ENCODE results near the gene DYNLL2. TPM values are rescaled to one million over a fixed set of nuclear protein-coding genes. Genes with fewer than 3 reads are reported as not detected.
"Not testable (repeated sequence)": the region's sequence is repeated elsewhere in the genome, so short reads cannot be mapped to it uniquely, and the experiment has no call there.

The DYNLL2 gene
- 12.3 and 14.4 TPM in 2 replicates for total RNA-seq

GRCh38 chr17:58082870-58083490 lies at the start of gene DYNLL2:
Gene DYNLL2 (plus strand): TSS chr17:58083419. CDS start chr17:58087091, 3,672 bp downstream.
- H3K4me3 ChIP-seq (ENCODE audit: low read depth, low read length) = peak within 1 kb of the TSS; percentile 92
- DNase-seq (ENCODE audit: low read depth) = no peak
- no peak for TF ChIP-seq CTCF (conservative IDR thresholded peaks at IDR 0.05; ENCODE audit: low read depth, low read length)

GRCh38 chr17:58039975-58040374 lies 43.2 kb upstream of the DYNLL2 start:
- H3K4me3 ChIP-seq (ENCODE audit: low read depth, low read length) = no peak overlapping the region
- no peak for DNase-seq (ENCODE audit: low read depth)
- no peak for TF ChIP-seq CTCF (conservative IDR thresholded peaks at IDR 0.05; ENCODE audit: low read depth, low read length)

GRCh38 chr17:58040386-58040785 lies 42.8 kb upstream of the DYNLL2 start:
- TF ChIP-seq CTCF (conservative IDR thresholded peaks at IDR 0.05; ENCODE audit: low read depth, low read length) = no peak
- no peak overlapping the region for H3K4me3 ChIP-seq (ENCODE audit: low read depth, low read length)
- no peak for DNase-seq (ENCODE audit: low read depth)

- DNase-seq (ENCODE audit: low read depth) = no peak
- no peak for TF ChIP-seq CTCF (conservative IDR thresholded peaks at IDR 0.05; ENCODE audit: low read depth, low read length)
- no peak overlapping the region for H3K4me3 ChIP-seq (ENCODE audit: low read depth, low read length)
These were observed 42.1 kb upstream of the DYNLL2 start for GRCh38 chr17:58041161-58041560.

GRCh38 chr17:58043221-58044181 lies 39.7 kb upstream of the DYNLL2 start:
- no peak for DNase-seq (ENCODE audit: low read depth)
- no peak overlapping the region for H3K4me3 ChIP-seq (ENCODE audit: low read depth, low read length)
- no peak for TF ChIP-seq CTCF (conservative IDR thresholded peaks at IDR 0.05; ENCODE audit: low read depth, low read length)

- not testable (repeated sequence) for DNase-seq (ENCODE audit: low read depth); H3K4me3 ChIP-seq (ENCODE audit: low read depth, low read length)
These were observed 39.0 kb upstream of the DYNLL2 start for GRCh38 chr17:58044256-58044655.

GRCh38 chr17:58046239-58047094 lies 36.8 kb upstream of the DYNLL2 start:
- DNase-seq (ENCODE audit: low read depth) = no peak
- H3K4me3 ChIP-seq (ENCODE audit: low read depth, low read length) = no peak overlapping the region
- TF ChIP-seq CTCF (conservative IDR thresholded peaks at IDR 0.05; ENCODE audit: low read depth, low read length) = no peak
